SK-N-SH (cell line): ENCODE measurements around the gene KIAA0040. TPM values are rescaled to one million over a fixed set of nuclear protein-coding genes. Genes with fewer than 3 reads are reported as not detected.

Source experiments
- CTCF ChIA-PET: fragments of 300-600, 350-600 bp; formaldehyde crosslinking; extraction: SDS; loops from one replicate; lab custom pipeline; 2021; lab: Yijun Ruan, JAX
- POLR2A ChIA-PET: fragments of 350-600 bp; sonication (Branson Sonifier 250); formaldehyde crosslinking; extraction: SDS; loops from one replicate; lab custom pipeline; 2020; ENCODE audit warnings: antibody characterized with exemption, inconsistent platforms; lab: Yijun Ruan, JAX
- DNase-seq: peaks from one replicate; pipeline ENCODE4 v3.0.0; 2012
- H2AFZ ChIP-seq: fragments of 200-600 bp; sonication (generic); 2 replicates; pipeline ENCODE4 v1.8.1; 2016; ENCODE audit warnings: antibody characterized with exemption, mild to moderate bottlenecking, low read depth
- H3F3A ChIP-seq: fragments of 200-600 bp; sonication (generic); replicated peaks from 2 replicates; pipeline ENCODE3; 2016; ENCODE audit warnings: antibody characterized with exemption, mild to moderate bottlenecking; ENCODE audit not compliant: insufficient read depth
- H3K27ac ChIP-seq, 2 experiments: fragments of 200-500 bp in 1 of 2; fragments of 200-600 bp in 1 of 2; sonication (Bioruptor generic) in 1 of 2; sonication (generic), shearing (Covaris generic) in 1 of 2; 2 replicates each; pipeline versions ENCODE4 v1.5.1 to v1.6.1; 2014 to 2016; ENCODE audit warnings: low read depth in 2 of 2, inconsistent platforms in 1 of 2, low read length in 1 of 2, mild to moderate bottlenecking in 1 of 2, mixed read lengths in 1 of 2
- H3K27me3 ChIP-seq: fragments of 200-600 bp; sonication (generic), shearing (Covaris generic); 2 replicates; pipeline ENCODE4 v1.6.1; 2016; ENCODE audit warnings: mixed run types; ENCODE audit not compliant: insufficient read depth
- H3K36me3 ChIP-seq, 2 experiments: fragments of 200-500 bp in 1 of 2; fragments of 200-600 bp in 1 of 2; sonication (Bioruptor generic) in 1 of 2; sonication (generic) in 1 of 2; replicated peaks in 1 of 2; 2 replicates each; pipeline versions ENCODE3 to v1.5.1; 2014 to 2016; ENCODE audit warnings: low read length in 1 of 2, mild to moderate bottlenecking in 1 of 2; ENCODE audit not compliant: insufficient read depth in 2 of 2, control insufficient read depth in 1 of 2
- H3K4me1 ChIP-seq, 2 experiments: fragments of 200-500 bp in 1 of 2; fragments of 200-600 bp in 1 of 2; sonication (Bioruptor generic) in 1 of 2; sonication (generic), shearing (Covaris generic) in 1 of 2; 2 replicates each; pipeline versions ENCODE4 v1.5.1 to v1.6.1; 2014 to 2016; ENCODE audit warnings: low read depth in 1 of 2, low read length in 1 of 2, mixed run types in 1 of 2; ENCODE audit not compliant: insufficient read depth in 2 of 2, control insufficient read depth in 1 of 2
- H3K4me2 ChIP-seq: fragments of 200-600 bp; sonication (generic), shearing (Covaris generic); 2 replicates; pipeline ENCODE4 v1.6.1; 2017; ENCODE audit warnings: mixed run types
- H3K4me3 ChIP-seq, 2 experiments: fragments of 200-500 bp in 1 of 2; fragments of 200-600 bp in 1 of 2; sonication (Bioruptor generic) in 1 of 2; sonication (generic), shearing (Covaris generic) in 1 of 2; 2 replicates each; pipeline versions ENCODE4 v1.5.1 to v1.8.1; 2014 to 2016; ENCODE audit warnings: low read depth in 2 of 2, inconsistent platforms in 1 of 2, low read length in 1 of 2, mild to moderate bottlenecking in 1 of 2, mixed read lengths in 1 of 2, moderate library complexity in 1 of 2
- H3K79me2 ChIP-seq: fragments of 200-600 bp; sonication (generic); 2 replicates; pipeline ENCODE4 v1.8.1; 2017; ENCODE audit warnings: mild to moderate bottlenecking; ENCODE audit not compliant: insufficient read depth
- H3K9ac ChIP-seq: fragments of 200-600 bp; sonication (generic); 2 replicates; pipeline ENCODE4 v1.6.1; 2017; ENCODE audit warnings: mixed run types
- H3K9me2 ChIP-seq: fragments of 200-600 bp; sonication (generic); 2 replicates; pipeline ENCODE4 v1.6.1; 2017; ENCODE audit warnings: mixed run types
- H3K9me3 ChIP-seq: fragments of 200-600 bp; sonication (generic); 2 replicates; pipeline ENCODE4 v1.6.1; 2017; ENCODE audit warnings: mixed run types, mild to moderate bottlenecking, moderate library complexity
- H4K20me1 ChIP-seq: fragments of 200-600 bp; sonication (generic); 2 replicates; pipeline ENCODE4 v1.6.1; 2017; ENCODE audit warnings: mild to moderate bottlenecking, mixed run types; ENCODE audit not compliant: insufficient read depth
- CTCF ChIP-seq: fragments of 200-600 bp; sonication (generic); IDR thresholded peaks from 2 replicates; pipeline ENCODE4 v1.6.1; 2017; ENCODE audit warnings: antibody characterized with exemption, mild to moderate bottlenecking, moderate library complexity
- EP300 ChIP-seq, 2 experiments: IDR thresholded peaks; 2 replicates each; pipeline versions ENCODE4 v1.4.0 to v1.6.1; 2012; ENCODE audit warnings: borderline replicate concordance in 1 of 2, low read depth in 1 of 2, low read length in 1 of 2
- FOXM1 ChIP-seq: IDR thresholded peaks from 2 replicates; pipeline ENCODE4 v1.4.0; 2012; ENCODE audit warnings: low read depth, mild to moderate bottlenecking
- GATA2 ChIP-seq: sonication (generic); formaldehyde crosslinking; IDR thresholded peaks from 2 replicates; pipeline ENCODE4 v1.5.0; 2020; ENCODE audit warnings: mild to moderate bottlenecking, missing genetic modification reagents
- IRF3 ChIP-seq: fragments of 150-350 bp; IDR thresholded peaks from 2 replicates; pipeline ENCODE4 v1.6.1; 2016; ENCODE audit warnings: mild to moderate bottlenecking, low read depth, low read length
- MAX ChIP-seq: IDR thresholded peaks from 2 replicates; pipeline ENCODE4 v1.4.0; 2012; ENCODE audit warnings: low read depth
- NFIC ChIP-seq: IDR thresholded peaks from 2 replicates; pipeline ENCODE4 v1.4.0; 2012; ENCODE audit warnings: borderline replicate concordance
- PBX3 ChIP-seq: IDR thresholded peaks from 2 replicates; pipeline ENCODE4; 2012
- POLR2AphosphoS5 ChIP-seq: IDR thresholded peaks from 2 replicates; pipeline ENCODE4 v1.6.1; 2012; ENCODE audit warnings: low read depth, low read length
- RFX5 ChIP-seq: IDR thresholded peaks from 2 replicates; pipeline ENCODE4 v1.6.1; 2012; ENCODE audit warnings: mild to moderate bottlenecking, improper control_type of control experiment, low read length
- SMC3 ChIP-seq: IDR thresholded peaks from 2 replicates; pipeline ENCODE4 v1.6.1; 2012; ENCODE audit warnings: low read depth, low read length, improper control_type of control experiment
- TCF12 ChIP-seq: IDR thresholded peaks from 2 replicates; pipeline ENCODE4 v1.4.0; 2012
- YY1 ChIP-seq: IDR thresholded peaks from 2 replicates; pipeline ENCODE4 v1.4.0; 2012; ENCODE audit warnings: low read depth, mild to moderate bottlenecking
- ZBTB33 ChIP-seq: IDR thresholded peaks from 2 replicates; pipeline ENCODE4 v1.4.0; 2012; ENCODE audit warnings: low read depth, borderline replicate concordance
- WGBS: methylation state at CpG from one replicate; pipeline ENCODE4 v1.1.6; 2017; ENCODE audit warnings: low lambda C conversion rate; 5-methylcytosine and 5-hydroxymethylcytosine counted together
- polyA plus RNA-seq, 3 experiments: library from polyadenylated mRNA; depleted of rRNA; stranded (reverse); fragments of >200 nt; gene quantifications; 2 replicates each; pipeline ENCODE4 v1.2.3, GENCODE V29; 2012

The KIAA0040 gene
- polyA plus RNA-seq, 1 of the 3 experiments (the other 2 are of a cell fraction), result 0.08 TPM

- H3K4me2 ChIP-seq, result no peak overlapping the region
- no peaks in the 10 kb centered on the region for H3K9me2 ChIP-seq
- no peaks in the 10 kb centered on the region for H3K27me3 ChIP-seq
- no peak for DNase-seq
- 43% methylated on average over 3 of the region's 3 CpGs for WGBS
- ChIA-PET CTCF (interaction anchor here (1.5 to 1.8 kb wide), 2 partner anchors 18 to 20 kb away, joined by 7 to 8 read pairs; no protein-coding TSS in a partner anchor), POLR2A (no interaction called here)
- no peaks in the 10 kb centered on the region for H3K9me3 ChIP-seq
- H3K4me3 ChIP-seq, result no peak overlapping the region
- TF ChIP-seq POLR2AphosphoS5 (no peak), GATA2 (CRISPR knock-in tag) (no peak)
- H3K27ac ChIP-seq, result no peak overlapping the region
- peaks cover 0 to 2% of the 10 kb centered on the region in 2 experiments; a peak in 1 of 4 replicates for H3K4me1 ChIP-seq
- no peaks in the 10 kb centered on the region for H3K36me3 ChIP-seq
- H3K79me2 ChIP-seq, result no peaks in the 10 kb centered on the region
- H3K9ac ChIP-seq, result no peak overlapping the region
- H3F3A ChIP-seq, result no peaks in the 10 kb centered on the region
- no peak overlapping the region for H2AFZ ChIP-seq
- no peaks in the 10 kb centered on the region for H4K20me1 ChIP-seq
These were observed 20.1 kb downstream of the KIAA0040 start for GRCh38 chr1:175172503-175172902.

GRCh38 chr1:175171036-175171913 lies 21.3 kb downstream of the KIAA0040 start:
- Histone ChIP-seq H3K27ac (no peak overlapping the region), H3K79me2 (no peaks in the 10 kb centered on the region)
- no peak for TF ChIP-seq YY1
- TF ChIP-seq RFX5, result no peak
- TF ChIP-seq ZBTB33, result no peak
- TF ChIP-seq SMC3, result no peak
- TF ChIP-seq MAX, result no peak
- TF ChIP-seq FOXM1, result no peak
- TF ChIP-seq NFIC, result no peak
- no peak for TF ChIP-seq TCF12
- TF ChIP-seq PBX3, result no peak
- TF ChIP-seq CTCF, result no peak
- no peak for TF ChIP-seq EP300 (IDR thresholded peaks at IDR 0.05; ENCODE audit: borderline replicate concordance in 1 of 2, low read depth in 1 of 2, low read length in 1 of 2)
- no peak for TF ChIP-seq IRF3

More at GRCh38 chr1:175171036-175171913, 21.3 kb downstream of the KIAA0040 start:
- ChIA-PET POLR2A (no interaction called here), CTCF (interaction anchor here (0.9 to 1.8 kb wide), 4 partner anchors 16 to 148 kb away, joined by 3 to 8 read pairs (median 6); no protein-coding TSS in a partner anchor)
- Histone ChIP-seq H3K4me3 (no peak overlapping the region), H3K9me3 (no peaks in the 10 kb centered on the region), H3K4me1 (no peaks in the 10 kb centered on the region; a peak in 1 of 4 replicates), H3K4me2 (no peak overlapping the region), H3K36me3 (no peaks in the 10 kb centered on the region), H3K9ac (no peak overlapping the region), H3K27me3 (no peaks in the 10 kb centered on the region), H4K20me1 (no peaks in the 10 kb centered on the region), H3F3A (no peaks in the 10 kb centered on the region), H2AFZ (no peak overlapping the region), H3K9me2 (no peaks in the 10 kb centered on the region)
- no peak for DNase-seq
- WGBS, result 33% methylated on average over 9 of the region's 9 CpGs
